Common myeloid progenitor, CD34-positive (primary cell): ENCODE measurements around the gene PNLIP.

Experiments used
- CTCF ChIA-PET: fragments of 350-600 bp; sonication (Branson Sonifier 250); formaldehyde crosslinking; loops from one replicate; lab custom pipeline; 2021; ENCODE audit warnings: antibody characterized with exemption; lab: Charles Lee
- POLR2A ChIA-PET: fragments of 350-600 bp; sonication (Branson Sonifier 250); formaldehyde crosslinking; loops from one replicate; lab custom pipeline; 2021; ENCODE audit warnings: antibody characterized with exemption; lab: Charles Lee
- DNase-seq, 3 donors: peaks; one replicate each; pipeline versions ENCODE4 v3.0.0 to v3.0.0-alpha.2; 2013
- H3K27ac ChIP-seq, 2 experiments: 1 replicate in 1 of 2; 2 replicates in 1 of 2; pipeline ENCODE4 v1.7.0; 2013; ENCODE audit warnings: inconsistent platforms in 2 of 2, low read length in 2 of 2, mild to moderate bottlenecking in 2 of 2, low read depth in 1 of 2, moderate library complexity in 1 of 2; ENCODE audit not compliant: severe bottlenecking in 2 of 2, insufficient read depth in 1 of 2, poor library complexity in 1 of 2
- H3K27me3 ChIP-seq, 5 experiments: replicated peaks in 2 of 5; 1 replicate in 3 of 5; 2 replicates in 2 of 5; pipeline versions ENCODE4 v1.6.1 to v1.7.0; 2013; ENCODE audit warnings: low read length in 4 of 5, mild to moderate bottlenecking in 2 of 5, moderate library complexity in 2 of 5, inconsistent platforms in 1 of 5; ENCODE audit not compliant: insufficient read depth in 5 of 5, control insufficient read depth in 4 of 5
- H3K36me3 ChIP-seq, 4 experiments: 1 replicate in 2 of 4; 2 replicates in 2 of 4; pipeline versions ENCODE4 v1.6.1 to v1.7.0; 2013; ENCODE audit warnings: low read length in 3 of 4, control low read depth in 1 of 4, mild to moderate bottlenecking in 1 of 4; ENCODE audit not compliant: control insufficient read depth in 4 of 4, insufficient read depth in 4 of 4
- H3K4me1 ChIP-seq, 4 experiments: 1 replicate in 3 of 4; 2 replicates in 1 of 4; pipeline versions ENCODE4 v1.6.1 to v1.7.1; 2013; ENCODE audit warnings: low read length in 3 of 4, mild to moderate bottlenecking in 3 of 4, control low read depth in 1 of 4, inconsistent platforms in 1 of 4, moderate library complexity in 1 of 4; ENCODE audit not compliant: control insufficient read depth in 4 of 4, insufficient read depth in 4 of 4; ENCODE audit errors: control extremely low read depth in 1 of 4
- H3K4me3 ChIP-seq, 7 experiments: 1 replicate in 4 of 7; 2 replicates in 3 of 7; pipeline versions ENCODE4 v1.5.1 to v1.7.0; 2013; ENCODE audit warnings: mild to moderate bottlenecking in 7 of 7, low read length in 6 of 7, moderate library complexity in 6 of 7, inconsistent platforms in 2 of 7, low read depth in 2 of 7, control low read depth in 1 of 7; ENCODE audit not compliant: insufficient read depth in 4 of 7, control insufficient read depth in 1 of 7; ENCODE audit errors: extremely low read depth in 1 of 7
- H3K9me3 ChIP-seq, 5 experiments: 1 replicate in 4 of 5; 2 replicates in 1 of 5; pipeline versions ENCODE4 v1.6.1 to v1.7.1; 2013; ENCODE audit warnings: low read length in 4 of 5, mild to moderate bottlenecking in 2 of 5, inconsistent platforms in 1 of 5, low read depth in 1 of 5, moderate library complexity in 1 of 5; ENCODE audit not compliant: control insufficient read depth in 4 of 5, insufficient read depth in 2 of 5; ENCODE audit errors: control extremely low read depth in 1 of 5
- WGBS: methylation state at CpG from one replicate; pipeline ENCODE4 v1.1.5; 2013; ENCODE audit not compliant: insufficient coverage; 5-methylcytosine and 5-hydroxymethylcytosine counted together

PNLIP gene

DNA sequence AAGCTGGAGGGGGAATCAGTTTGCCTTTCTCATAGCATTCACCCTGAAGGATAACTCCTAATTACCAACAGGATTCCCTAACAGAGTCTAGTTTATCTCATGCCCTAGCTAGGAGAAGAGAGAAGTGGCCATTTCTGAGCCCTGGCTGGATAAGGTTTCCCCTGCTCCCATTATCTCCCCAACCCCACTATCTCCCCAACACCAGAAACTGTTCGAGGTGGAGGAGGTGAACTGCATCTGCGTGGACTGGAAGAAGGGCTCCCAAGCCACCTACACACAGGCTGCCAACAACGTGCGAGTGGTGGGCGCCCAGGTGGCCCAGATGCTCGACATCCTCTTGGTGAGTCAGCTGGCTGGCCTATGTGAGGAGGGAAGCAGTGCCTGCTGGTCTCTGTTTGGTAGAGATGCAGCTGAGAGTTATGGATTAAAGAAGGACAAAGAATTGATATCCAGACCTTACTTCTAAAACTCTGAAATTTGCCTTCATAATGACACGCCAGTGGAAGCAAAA is 48.8 kb downstream of the PNLIP start:
- ChIA-PET POLR2A (no interaction called here), CTCF (no interaction called here)
- Histone ChIP-seq H3K9me3 (no peaks in the 10 kb centered on the region), H3K27ac (no peak overlapping the region), H3K36me3 (no peaks in the 10 kb centered on the region), H3K27me3 (no peaks in the 10 kb centered on the region), H3K4me1 (no peaks in the 10 kb centered on the region), H3K4me3 (no peak overlapping the region)
- no peak for DNase-seq
- WGBS: 97% methylated on average over 6 of the region's 7 CpGs

DNA sequence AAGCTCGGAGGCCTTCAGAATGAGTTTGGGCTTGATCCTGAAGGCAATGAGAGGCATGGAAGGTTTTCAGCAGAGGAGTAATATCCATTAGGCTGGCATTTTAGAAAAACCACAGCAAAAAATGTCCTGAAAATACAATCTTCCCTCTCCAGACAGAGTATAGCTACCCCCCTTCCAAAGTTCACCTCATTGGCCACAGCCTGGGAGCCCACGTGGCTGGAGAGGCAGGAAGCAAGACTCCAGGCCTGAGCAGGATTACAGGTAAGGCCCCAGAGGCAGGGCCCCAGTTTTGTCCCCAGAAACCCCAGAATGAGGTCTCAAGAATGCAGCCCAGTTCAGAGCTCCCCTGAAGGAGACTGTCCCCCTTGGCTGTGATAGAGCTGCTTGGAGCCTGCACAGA is 50.3 kb downstream of the PNLIP start:
- CTCF ChIA-PET: no interaction called here
- H3K27ac ChIP-seq: no peak overlapping the region
- H3K4me3 ChIP-seq: no peak overlapping the region
- POLR2A ChIA-PET: no interaction called here
- H3K27me3 ChIP-seq: no peaks in the 10 kb centered on the region
- DNase-seq: no peak
- H3K36me3 ChIP-seq: no peaks in the 10 kb centered on the region
- WGBS: 93% methylated on average over 2 of the region's 2 CpGs
- H3K4me1 ChIP-seq: no peaks in the 10 kb centered on the region
- H3K9me3 ChIP-seq: no peaks in the 10 kb centered on the region

GRCh38 chr10:116597543-116597942 is 51.8 kb downstream of the PNLIP start:
- no peaks in the 10 kb centered on the region for H3K27me3 ChIP-seq
- CTCF ChIA-PET: no interaction called here
- no peaks in the 10 kb centered on the region for H3K36me3 ChIP-seq
- H3K4me3 ChIP-seq: no peak overlapping the region
- POLR2A ChIA-PET: no interaction called here
- WGBS: 88% methylated on average over 5 of the region's 5 CpGs
- no peaks in the 10 kb centered on the region for H3K4me1 ChIP-seq
- H3K9me3 ChIP-seq: no peaks in the 10 kb centered on the region
- DNase-seq: no peak
- H3K27ac ChIP-seq: no peak overlapping the region

DNA sequence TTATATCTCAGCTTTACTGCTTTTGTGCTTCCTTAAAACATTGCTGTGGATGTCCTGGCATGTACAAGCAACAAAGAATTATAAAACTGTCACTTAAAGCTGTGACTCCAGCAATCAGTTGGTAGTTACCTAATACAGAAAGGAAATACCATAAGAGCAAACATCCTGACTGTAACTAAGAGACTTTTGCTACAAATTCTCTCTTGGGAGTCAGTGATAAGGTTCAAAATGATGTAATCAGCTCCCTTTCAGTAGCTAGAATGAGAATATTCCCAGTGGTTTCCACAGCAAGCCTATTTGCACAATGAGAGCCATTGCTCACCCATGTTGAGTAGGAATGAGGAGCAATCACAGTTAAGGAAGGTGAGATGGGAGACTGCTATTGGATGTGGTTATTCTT is 52.6 kb downstream of the PNLIP start:
- H3K27ac ChIP-seq: no peak overlapping the region
- ChIA-PET POLR2A (no interaction called here), CTCF (no interaction called here)
- no peak overlapping the region for H3K4me3 ChIP-seq
- H3K4me1 ChIP-seq: no peaks in the 10 kb centered on the region
- DNase-seq: no peak
- no peaks in the 10 kb centered on the region for H3K9me3 ChIP-seq
- H3K36me3 ChIP-seq: no peaks in the 10 kb centered on the region
- no peaks in the 10 kb centered on the region for H3K27me3 ChIP-seq

DNA sequence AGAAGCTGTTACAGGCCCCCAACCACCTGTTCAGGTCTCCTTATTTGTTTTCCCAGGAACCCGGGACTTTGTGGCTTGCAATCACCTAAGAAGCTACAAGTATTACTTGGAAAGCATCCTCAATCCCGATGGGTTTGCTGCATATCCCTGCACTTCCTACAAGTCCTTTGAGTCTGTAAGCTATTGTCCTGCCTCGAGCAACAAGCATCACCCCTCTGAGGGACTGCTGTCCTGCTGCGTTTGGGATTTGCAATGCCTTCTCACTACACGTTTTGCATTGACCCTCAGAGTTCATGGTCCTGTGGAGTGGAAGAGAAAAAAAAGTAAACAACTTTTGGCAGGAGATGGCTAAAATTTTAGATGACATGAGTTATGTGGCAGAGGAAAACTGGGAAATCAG is 54.3 kb downstream of the PNLIP start:
- ChIA-PET CTCF (no interaction called here), POLR2A (no interaction called here)
- Histone ChIP-seq H3K4me1 (no peaks in the 10 kb centered on the region), H3K27ac (no peak overlapping the region), H3K4me3 (no peak overlapping the region), H3K27me3 (no peaks in the 10 kb centered on the region), H3K9me3 (no peaks in the 10 kb centered on the region), H3K36me3 (no peaks in the 10 kb centered on the region)
- DNase-seq: no peak
- WGBS: 96% methylated on average over 4 of the region's 5 CpGs

DNA sequence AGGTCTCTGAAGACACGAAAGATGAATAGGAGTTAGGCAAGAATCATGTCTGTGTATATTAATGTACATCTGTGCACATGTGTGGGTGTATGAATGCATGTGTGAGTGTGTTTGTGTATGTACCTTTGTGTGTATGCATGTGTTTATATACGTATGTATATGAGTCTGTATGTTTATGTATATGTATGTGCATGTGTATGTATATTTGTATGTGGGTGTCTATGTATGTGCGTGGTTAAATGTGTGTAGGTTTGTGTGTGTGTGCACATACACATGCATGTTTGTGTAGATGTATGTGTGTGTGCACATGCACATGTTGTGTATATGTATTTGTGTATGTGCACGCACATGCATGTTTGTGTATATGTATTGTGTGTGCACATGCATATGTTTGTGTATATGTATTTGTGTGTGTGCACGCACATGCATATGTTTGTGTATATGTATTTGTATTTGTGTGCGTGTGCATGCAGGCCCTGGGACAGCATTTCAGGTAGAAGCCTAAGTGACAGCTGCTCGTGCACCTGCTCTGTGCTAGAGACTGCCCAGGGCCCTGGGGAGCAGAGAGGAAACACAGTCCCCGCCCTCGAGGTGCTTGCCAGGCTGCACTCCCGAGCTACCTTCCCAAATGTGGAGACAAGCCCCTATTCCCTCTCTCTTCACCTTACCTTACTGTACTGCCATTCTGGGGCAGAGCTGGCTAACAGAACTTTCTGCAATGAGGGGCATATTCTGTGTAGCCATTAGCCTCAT is 57.1 kb downstream of the PNLIP start:
- CTCF ChIA-PET: no interaction called here
- 95% methylated on average over 10 of the region's 10 CpGs for WGBS

GRCh38 chr10:116606061-116606483 is 60.3 kb downstream of the PNLIP start:
- DNase-seq: no peak
- Histone ChIP-seq H3K27ac (no peak overlapping the region), H3K9me3 (peaks cover 0 to 3% (median 0%) of the 10 kb centered on the region in 5 experiments), H3K4me3 (no peak overlapping the region), H3K4me1 (peaks cover 0 to 6% (median 0%) of the 10 kb centered on the region in 4 experiments), H3K27me3 (peaks cover 0 to 27% (median 8%) of the 10 kb centered on the region in 5 experiments), H3K36me3 (no peaks in the 10 kb centered on the region)
- 76% methylated on average over 7 of the region's 8 CpGs for WGBS
- ChIA-PET CTCF (interaction anchor here (1.2 to 1.4 kb wide), 2 partner anchors 9 to 21 kb away, joined by 3 read pairs; no protein-coding TSS in a partner anchor), POLR2A (no interaction called here)

More for the DNA sequence above, 57.1 kb downstream of the PNLIP start:
- Histone ChIP-seq H3K4me1 (no peaks in the 10 kb centered on the region), H3K4me3 (no peak overlapping the region), H3K9me3 (no peaks in the 10 kb centered on the region), H3K36me3 (no peaks in the 10 kb centered on the region), H3K27ac (no peak overlapping the region), H3K27me3 (peaks cover 0 to 2% (median 0%) of the 10 kb centered on the region in 5 experiments)
- DNase-seq: no peak
- POLR2A ChIA-PET: no interaction called here
